Fibroblast of mammary gland (primary cell): ENCODE data around the gene MAPRE2.

ENCODE experiments used
- DNase-seq: peaks from one replicate; pipeline ENCODE4 v3.0.0-alpha.2; 2010; ENCODE audit warnings: low read depth
- H3K4me3 ChIP-seq: 2 replicates; pipeline ENCODE4 v1.5.1; 2011; ENCODE audit warnings: low read depth, mild to moderate bottlenecking, low read length, moderate library complexity; ENCODE audit not compliant: control insufficient read depth
- CTCF ChIP-seq: conservative IDR thresholded peaks from 2 replicates; pipeline ENCODE4 v1.5.1; 2011; ENCODE audit warnings: low read depth, low read length, inconsistent platforms; ENCODE audit not compliant: control insufficient read depth, insufficient read depth

MAPRE2 gene

GRCh38 chr18:35085450-35086380, 44.5 kb downstream of the MAPRE2 start:
- no peak for TF ChIP-seq CTCF
- H3K4me3 ChIP-seq, result no peak overlapping the region
- no peak for DNase-seq

GRCh38 chr18:35086704-35087103, 45.5 kb downstream of the MAPRE2 start:
- TF ChIP-seq CTCF, result no peak
- no peak for DNase-seq
- no peak overlapping the region for H3K4me3 ChIP-seq

GRCh38 chr18:35087726-35088125, 46.5 kb downstream of the MAPRE2 start:
- no peak overlapping the region for H3K4me3 ChIP-seq
- TF ChIP-seq CTCF, result no peak
- DNase-seq, result no peak

- no peak for TF ChIP-seq CTCF
- H3K4me3 ChIP-seq, result no peak overlapping the region
- no peak for DNase-seq
Observed at GRCh38 chr18:35088921-35089320, 47.7 kb downstream of the MAPRE2 start.

GRCh38 chr18:35089382-35089781, 48.2 kb downstream of the MAPRE2 start:
- no peak for TF ChIP-seq CTCF
- no peak overlapping the region for H3K4me3 ChIP-seq
- no peak for DNase-seq

GRCh38 chr18:35089891-35090550, 48.8 kb downstream of the MAPRE2 start:
- TF ChIP-seq CTCF, result no peak

More at GRCh38 chr18:35089891-35090550, 48.8 kb downstream of the MAPRE2 start:
- DNase-seq, result no peak
- H3K4me3 ChIP-seq, result no peak overlapping the region
